GM12878 (cell line): ENCODE results near the gene GSS. TPM values are rescaled to one million over a fixed set of nuclear protein-coding genes. Genes with fewer than 3 reads are reported as not detected.

Experiments
- ATAC-seq: fragments of 200-7000 bp; cut with Tn5 transposase; 3 replicates; pipeline ENCODE4 v1.9.1; 2020; ENCODE audit warnings: mild to moderate bottlenecking, moderate library complexity
- BruUV-seq: library from RNA; stranded (reverse); fragments of 400-500 nt; replicated peaks from 2 replicates; lab custom pipeline; 2021; lab: Mats Ljungman, UMichigan
- CTCF ChIA-PET: fragments of 300-600 bp; sonication (Branson Sonifier 250); formaldehyde crosslinking; extraction: SDS; loops from one replicate; lab custom pipeline; 2021; ENCODE audit warnings: inconsistent platforms; lab: Yijun Ruan, JAX
- POLR2A ChIA-PET: fragments of 350-600 bp; formaldehyde crosslinking; extraction: SDS; loops from one replicate; lab custom pipeline; 2021; ENCODE audit warnings: inconsistent platforms; lab: Charles Lee
- RAD21 ChIA-PET: fragments of 300-600 bp; sonication (Branson Sonifier 250); formaldehyde crosslinking; loops from one replicate; lab custom pipeline; 2023; ENCODE audit warnings: antibody characterized with exemption; ENCODE audit not compliant: unreplicated experiment; lab: Charles Lee
- SMC1A ChIA-PET: fragments of 300-600 bp; sonication (Branson Sonifier 250); formaldehyde crosslinking; loops from one replicate; lab custom pipeline; 2023; ENCODE audit not compliant: unreplicated experiment, uncharacterized antibody; lab: Charles Lee
- DNase-seq: peaks from one replicate; pipeline ENCODE4 v3.0.0-alpha.2; 2011; ENCODE audit warnings: low read depth, low spot score
- FAIRE-seq: peaks from 3 replicates; lab custom pipeline; 2011; peaks lifted over from hg19 to GRCh38; lab: Jason Lieb, UNC
- H2AFZ ChIP-seq: 2 replicates; pipeline ENCODE4 v1.6.0; 2011; ENCODE audit warnings: low read depth, low read length, control low read depth; ENCODE audit not compliant: control insufficient read depth
- H3K27ac ChIP-seq: 2 replicates; pipeline ENCODE4 v1.5.1; 2011; ENCODE audit warnings: control low read depth; ENCODE audit not compliant: control insufficient read depth, insufficient read depth
- H3K27me3 ChIP-seq, 2 experiments: replicated peaks in 1 of 2; 2 replicates each; pipeline versions ENCODE4 v1.6.0 to v1.6.1; 2011; ENCODE audit warnings: low read length in 1 of 2; ENCODE audit not compliant: control insufficient read depth in 2 of 2, insufficient read depth in 2 of 2
- H3K36me3 ChIP-seq, 2 experiments: 2 replicates each; pipeline ENCODE4 v1.5.1; 2011; ENCODE audit warnings: low read length in 1 of 2; ENCODE audit not compliant: control insufficient read depth in 2 of 2, insufficient read depth in 2 of 2
- H3K4me1 ChIP-seq: 2 replicates; pipeline ENCODE4 v1.6.1; 2011; ENCODE audit warnings: mild to moderate bottlenecking, low read length, moderate library complexity, mixed read lengths; ENCODE audit not compliant: control insufficient read depth, insufficient read depth
- H3K4me2 ChIP-seq: 2 replicates; pipeline ENCODE4 v1.6.0; 2011; ENCODE audit warnings: control low read depth; ENCODE audit not compliant: control insufficient read depth, insufficient read depth
- H3K4me3 ChIP-seq: fragments of 200-600 bp; sonication (generic); 2 replicates; pipeline ENCODE4 v1.5.1; 2016
- H3K79me2 ChIP-seq: 2 replicates; pipeline ENCODE4 v1.6.0; 2011; ENCODE audit warnings: low read length; ENCODE audit not compliant: control insufficient read depth, insufficient read depth
- H3K9ac ChIP-seq: 2 replicates; pipeline ENCODE4 v1.8.0; 2011; ENCODE audit warnings: low read length, control low read depth, mixed read lengths; ENCODE audit not compliant: control insufficient read depth, insufficient read depth
- H3K9me3 ChIP-seq: replicated peaks from 3 replicates; pipeline ENCODE4 v1.5.1; 2011; ENCODE audit warnings: mild to moderate bottlenecking, low read length; ENCODE audit not compliant: control insufficient read depth, insufficient read depth
- H4K20me1 ChIP-seq: 2 replicates; pipeline ENCODE4 v1.6.0; 2011; ENCODE audit not compliant: control insufficient read depth, insufficient read depth
- CEBPZ ChIP-seq: fragments of 150-350 bp; IDR thresholded peaks from 2 replicates; pipeline ENCODE4 v1.6.1; 2016; ENCODE audit warnings: low read depth, low read length
- ZNF384 ChIP-seq: IDR thresholded peaks from 2 replicates; pipeline ENCODE4 v1.6.1; 2012; ENCODE audit warnings: low read depth, mild to moderate bottlenecking, low read length, improper control_type of control experiment, borderline replicate concordance
- in situ Hi-C: fragments of 300-500 bp; cut with MboI; formaldehyde crosslinking; loops from 9 replicates; pipeline ENCODE4 v1.14.3; 2018; ENCODE audit warnings: mixed read lengths
- intact Hi-C: fragments of 100-400 bp; cut with micrococcal nuclease; formaldehyde crosslinking; loops from one replicate; pipeline ENCODE4 v1.14.2; 2022; ENCODE audit not compliant: unreplicated experiment
- polyA plus RNA-seq, 11 experiments: library from polyadenylated mRNA; depleted of rRNA in 4 of 11; unstranded in 6 of 11; stranded (reverse) in 5 of 11; fragments of >200 nt; fragmentation: Nextera tagmentation in 4 of 11; fragmentation: Illumina TruSeq in 1 of 11; extraction: Ambion mirVana in 4 of 11; extraction: Trizol in 1 of 11; gene quantifications; 1 replicate in 1 of 11; 2 replicates in 10 of 11; pipeline versions ENCODE4 v1.2.1 to v1.2.3, GENCODE V29; 2011 to 2016; ENCODE audit warnings: inconsistent platforms in 2 of 11, missing spikeins in 2 of 11, low read depth in 1 of 11
- total RNA-seq, 4 experiments: library from RNA; depleted of rRNA in 3 of 4; stranded (reverse); fragments of >200 nt in 3 of 4; fragmentation: Illumina TruSeq in 1 of 4; extraction: Trizol in 1 of 4; gene quantifications; 2 replicates each; pipeline versions ENCODE4 v1.2.1 to v1.2.3, GENCODE V29; 2013 to 2021

Gene GSS
- total and polyA plus RNA-seq, 10 of the 15 experiments (the other 5 are each of a cell fraction or from before 2014, with no cell fraction given) = 12.7 to 120 (median 67.4) TPM

GRCh38 chr20:34883087-34883688, 72.4 kb downstream of the GSS start:
- BruUV-seq = no TSS peak
- ChIA-PET CTCF (interaction anchor here (0.9 to 1.2 kb wide), 3 partner anchors 11 to 79 kb away, joined by 3 read pairs; partner anchors contain the start of genes GSS and MYH7B), POLR2A (no interaction called here), SMC1A (interaction anchor here (0.7 to 1.5 kb wide), 2 partner anchors 10 to 67 kb away, joined by 3 read pairs; no protein-coding TSS in a partner anchor), RAD21 (interaction anchor here (1.0 kb wide), 1 partner anchor 21 kb away, joined by 3 read pairs; no protein-coding TSS in a partner anchor)
- Histone ChIP-seq H3K4me2 (no peak overlapping the region), H3K4me1 (peaks cover 17% of the 10 kb centered on the region; the same call in 1 of the 2 replicates), H3K79me2 (no peaks in the 10 kb centered on the region), H3K9me3 (no peaks in the 10 kb centered on the region), H3K9ac (no peak overlapping the region), H3K27me3 (no peaks in the 10 kb centered on the region), H3K27ac (0 out of 2 replicates have a peak overlapping the region, but pooled peaks have one; percentile 4), H3K36me3 (no peaks in the 10 kb centered on the region), H4K20me1 (no peaks in the 10 kb centered on the region), H2AFZ (no peak overlapping the region), H3K4me3 (no peak overlapping the region)
- FAIRE-seq (no peak), ATAC-seq (no peak), DNase-seq (no peak)
- TF ChIP-seq ZNF384 (no peak), CEBPZ (no peak)
- intact Hi-C loops = no loop called here
- in situ Hi-C loops = no loop called here
